Measurements from ENCODE around the gene SH2D4B. TPM values are rescaled to one million over a fixed set of nuclear protein-coding genes. Genes with fewer than 3 reads are reported as not detected.

The SH2D4B gene
- total RNA-seq, result under 1 TPM in 1 of 2 donors, not detected in 1; 0.10 TPM
- long read RNA-seq, donor 1, result 0 reads
- long read RNA-seq, donor 2, result 0 reads

DNA sequence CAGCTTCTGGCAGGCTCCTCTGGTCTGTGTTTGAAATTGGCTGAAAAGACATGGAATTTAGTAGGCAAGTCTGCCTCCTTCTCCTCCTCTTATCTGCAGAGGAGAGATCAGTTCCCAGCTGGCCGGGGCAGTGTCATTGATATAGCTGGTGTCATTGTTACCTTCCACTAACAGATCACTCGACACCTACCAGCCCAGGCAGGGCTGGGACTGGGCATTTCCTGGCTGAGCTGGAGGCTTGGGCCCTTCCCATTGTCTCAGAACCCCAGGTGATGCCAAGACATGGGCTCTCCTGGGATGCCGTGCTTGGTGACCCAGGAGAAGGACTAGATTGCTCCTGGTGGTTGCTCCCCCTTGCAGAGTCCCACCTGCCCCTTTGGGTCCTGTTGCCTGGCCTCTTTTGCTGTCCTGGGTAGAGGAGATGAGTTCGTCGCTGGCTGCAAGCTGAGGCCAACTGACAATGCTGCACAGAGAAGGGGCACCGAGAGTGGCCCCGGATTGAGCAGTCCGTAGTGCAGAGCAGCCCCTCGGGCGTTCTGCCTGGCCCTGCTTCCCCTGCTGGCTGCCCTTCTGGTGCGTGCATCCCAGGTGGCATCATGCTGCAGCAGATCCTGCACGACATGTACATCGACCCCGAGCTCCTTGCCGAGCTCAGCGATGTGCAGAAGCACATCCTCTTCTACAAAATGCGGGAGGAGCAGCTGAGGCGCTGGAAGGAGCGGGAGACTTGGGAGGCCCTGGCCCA lies at the start of gene SH2D4B:
TSS of gene SH2D4B (plus strand) at position 167 of the 745 bp plus-strand sequence. CDS start at position 597, 430 bp downstream.
- intact Hi-C loops (cut with DNase I), result loop anchor here in 1 of 2 donors (10.0 kb wide), 1 partner anchor 333 kb away; the partner anchor contains the start of gene ANXA11
- DNase-seq (ENCODE audit: low spot score), result peak; percentile 74

DNA sequence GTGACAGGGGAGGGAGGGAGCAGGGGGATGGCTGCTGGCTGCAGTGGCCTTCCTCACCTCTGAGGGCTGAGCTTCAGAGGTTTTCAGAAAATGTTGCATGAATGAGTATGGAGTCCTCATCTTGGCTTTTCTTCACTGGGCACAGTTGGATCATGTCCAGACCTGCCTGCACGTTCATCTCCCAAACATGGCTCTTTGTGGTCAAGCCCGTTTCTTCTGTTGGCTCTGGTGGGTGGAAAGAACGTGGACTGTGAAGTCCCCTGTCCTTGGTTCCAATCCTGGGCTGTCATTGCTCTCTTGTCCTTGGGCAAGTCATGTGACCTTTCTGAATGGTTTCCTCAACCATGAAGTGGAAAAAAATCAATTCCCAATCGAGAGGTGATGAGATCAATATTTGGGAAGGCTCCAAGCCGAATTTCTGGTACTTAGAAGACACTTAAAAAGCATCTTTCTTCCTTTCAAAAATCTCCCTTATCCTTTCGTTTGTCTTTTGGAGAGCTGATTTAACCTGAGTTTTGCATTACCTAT lies 49.1 kb upstream of the SH2D4B start:
- DNase-seq (ENCODE audit: low spot score), result no peak

DNA sequence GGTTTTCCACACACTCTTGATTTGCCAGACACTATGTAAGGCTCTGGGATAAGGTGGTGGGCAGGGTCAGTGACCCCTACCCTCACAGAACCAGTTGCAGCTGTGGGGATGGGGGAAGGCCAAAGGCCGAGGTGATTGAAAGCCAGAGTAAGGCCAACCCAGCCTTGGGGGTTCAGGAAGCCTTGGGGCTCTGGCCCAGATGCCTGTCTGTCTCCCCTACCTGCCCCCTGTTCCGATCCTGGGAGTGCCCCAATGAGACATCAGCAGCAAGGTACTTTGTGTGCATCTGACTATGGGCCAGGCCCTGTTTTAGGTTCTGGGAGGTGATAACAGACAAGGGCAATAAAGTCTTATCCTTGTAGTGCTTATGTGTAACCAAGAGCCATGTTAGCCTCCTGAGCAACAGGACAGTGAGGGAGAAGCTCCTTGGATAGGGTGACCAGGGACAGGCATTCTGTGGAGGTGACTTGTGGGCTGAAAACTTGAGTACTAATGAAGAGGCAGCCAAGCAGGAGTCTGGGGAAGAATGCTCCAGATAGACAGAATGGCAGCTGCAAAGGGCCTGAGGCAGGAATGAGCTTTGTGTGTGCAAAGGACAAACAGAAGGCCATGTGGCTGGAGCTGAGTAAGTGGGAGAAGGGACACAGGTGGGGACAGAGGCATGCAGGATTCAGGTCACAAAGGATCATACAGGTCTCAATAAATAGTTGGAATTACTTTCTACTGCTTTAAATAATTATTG lies 48.2 kb upstream of the SH2D4B start:
- DNase-seq (ENCODE audit: low spot score), result no peak

More for the DNA sequence above, 49.1 kb upstream of the SH2D4B start:
- intact Hi-C loops (cut with DNase I), result no loop called here

DNA sequence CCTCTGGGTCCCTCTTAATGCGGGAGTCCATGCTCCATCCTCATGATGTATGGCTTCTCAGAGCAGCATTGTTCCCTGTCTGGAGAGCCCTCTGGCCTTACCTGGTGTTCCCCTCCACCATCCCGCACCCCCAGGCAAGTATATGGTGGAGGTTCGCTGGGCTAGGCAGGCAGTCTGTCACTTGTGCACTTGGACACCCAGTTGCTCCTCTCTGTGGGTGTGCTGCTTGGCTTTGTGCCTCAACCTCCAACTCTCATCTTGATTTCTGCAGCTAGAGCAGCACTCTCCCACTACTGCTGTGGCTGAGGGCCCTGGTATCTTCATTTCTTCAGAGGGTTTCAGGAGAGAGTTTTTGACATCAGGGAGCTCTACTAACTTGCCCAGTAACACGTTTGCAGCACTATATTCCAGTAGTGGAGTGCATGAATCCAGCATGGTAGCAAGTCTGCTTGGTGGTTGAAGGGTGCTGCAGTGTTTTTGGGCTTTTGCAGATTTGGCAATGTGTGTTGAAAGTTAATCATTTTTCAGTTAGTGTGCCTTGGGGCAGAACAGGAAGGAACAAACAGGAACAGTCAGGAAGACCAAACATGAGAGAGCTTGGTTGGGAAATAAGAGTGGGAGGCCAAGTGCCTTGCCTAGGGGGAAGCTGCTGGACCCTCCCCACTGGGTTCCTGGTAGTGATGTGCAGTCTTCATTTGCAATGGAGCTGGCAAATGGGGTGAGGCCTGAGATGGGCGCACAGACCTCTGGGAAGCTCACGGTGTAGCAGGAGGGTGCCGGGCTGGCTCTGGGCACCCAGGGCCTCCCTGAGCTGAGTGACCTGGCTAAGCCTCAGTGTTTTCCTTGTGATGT lies 46.2 kb upstream of the SH2D4B start:
- DNase-seq (ENCODE audit: low spot score), result no peak
- intact Hi-C loops (cut with DNase I), result no loop called here

More for the DNA sequence above, 48.2 kb upstream of the SH2D4B start:
- intact Hi-C loops (cut with DNase I), result no loop called here

DNA sequence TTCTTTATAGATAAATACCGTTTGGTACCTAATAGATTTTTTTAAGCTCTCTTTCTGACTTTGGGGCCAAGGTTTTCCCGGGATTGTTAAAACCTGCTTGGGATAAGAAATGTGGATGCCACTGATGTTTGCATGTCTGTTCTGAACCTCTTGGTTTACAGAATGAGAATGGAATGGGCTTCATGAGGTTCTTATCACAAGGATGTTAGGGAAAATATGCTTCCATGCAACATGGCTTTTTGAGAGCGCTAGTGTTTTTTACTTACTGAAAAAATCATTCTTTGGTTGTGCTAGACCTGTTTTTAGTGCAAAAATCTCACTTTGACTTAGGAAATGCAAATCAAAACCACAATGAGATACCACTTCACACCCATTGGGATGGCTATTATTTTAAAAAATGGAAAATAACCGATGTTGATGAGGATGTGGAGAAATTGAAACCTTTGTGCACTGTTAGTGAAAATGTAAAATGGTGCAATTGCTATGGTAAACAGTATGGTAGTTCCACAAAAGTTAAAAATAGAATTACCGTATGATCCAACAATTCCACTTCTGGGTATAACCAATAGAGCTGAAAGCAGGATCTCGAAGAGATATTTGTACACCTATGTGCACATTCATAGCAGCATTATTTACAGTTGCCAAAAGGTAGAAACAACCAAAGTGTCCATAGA lies 44.7 kb upstream of the SH2D4B start:
- DNase-seq (ENCODE audit: low spot score), result no peak
- intact Hi-C loops (cut with DNase I), result no loop called here

DNA sequence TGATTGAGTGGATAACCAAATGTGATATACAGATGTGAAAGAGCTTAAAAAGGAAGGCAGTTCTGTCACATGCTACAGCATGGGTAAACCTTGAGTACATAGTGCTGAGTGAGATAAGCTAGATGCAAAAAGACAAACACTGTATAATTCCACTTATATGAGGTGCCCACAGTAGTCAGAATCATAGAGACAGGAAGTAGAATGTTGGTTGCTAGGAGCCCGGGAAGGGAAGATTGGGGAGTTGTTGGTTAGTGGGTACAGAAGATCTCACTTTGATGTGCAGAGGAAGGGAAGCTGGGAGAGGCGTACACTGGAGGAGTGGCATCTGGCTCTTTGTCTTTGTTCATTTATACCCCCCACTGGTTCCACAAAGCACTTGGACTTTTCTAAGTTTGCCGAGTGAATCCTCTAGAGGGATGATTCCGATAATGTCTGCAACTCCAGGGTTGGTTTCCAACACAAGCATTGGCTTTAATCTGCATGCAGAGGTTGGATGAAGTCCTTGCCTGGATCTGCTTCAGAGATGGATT lies 44.1 kb upstream of the SH2D4B start:
- intact Hi-C loops (cut with DNase I), result no loop called here
- DNase-seq (ENCODE audit: low spot score), result no peak

DNA sequence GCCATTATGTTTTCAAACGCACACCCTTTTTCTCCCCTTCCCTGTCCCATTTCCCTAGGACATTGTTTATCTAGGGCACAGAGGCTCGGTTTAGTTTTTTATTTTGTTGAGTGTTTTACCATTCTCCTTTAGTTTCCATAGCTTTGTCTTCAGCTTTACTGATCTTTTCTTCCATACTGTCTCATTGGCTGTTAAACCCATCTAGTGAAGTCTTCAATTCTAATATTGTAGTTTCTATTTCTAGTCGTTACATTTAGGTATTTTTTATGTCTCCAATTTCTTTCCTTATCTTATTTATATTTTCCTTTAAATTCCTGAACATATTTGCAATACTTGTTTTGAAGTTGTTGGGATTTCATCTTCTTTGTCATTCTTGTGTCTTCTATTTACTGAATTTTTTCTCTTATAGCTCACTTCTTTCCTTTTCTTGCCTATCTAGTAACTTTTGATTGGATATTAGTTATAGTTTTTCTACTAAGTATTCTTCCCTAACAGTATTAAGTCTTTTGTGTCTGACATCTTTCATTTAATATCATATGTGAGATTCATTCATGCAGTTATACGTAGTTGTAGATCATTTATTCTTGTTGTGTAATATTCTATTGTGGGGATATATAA lies 41.0 kb upstream of the SH2D4B start:
- intact Hi-C loops (cut with DNase I), result no loop called here
- DNase-seq (ENCODE audit: low spot score), result no peak

DNA sequence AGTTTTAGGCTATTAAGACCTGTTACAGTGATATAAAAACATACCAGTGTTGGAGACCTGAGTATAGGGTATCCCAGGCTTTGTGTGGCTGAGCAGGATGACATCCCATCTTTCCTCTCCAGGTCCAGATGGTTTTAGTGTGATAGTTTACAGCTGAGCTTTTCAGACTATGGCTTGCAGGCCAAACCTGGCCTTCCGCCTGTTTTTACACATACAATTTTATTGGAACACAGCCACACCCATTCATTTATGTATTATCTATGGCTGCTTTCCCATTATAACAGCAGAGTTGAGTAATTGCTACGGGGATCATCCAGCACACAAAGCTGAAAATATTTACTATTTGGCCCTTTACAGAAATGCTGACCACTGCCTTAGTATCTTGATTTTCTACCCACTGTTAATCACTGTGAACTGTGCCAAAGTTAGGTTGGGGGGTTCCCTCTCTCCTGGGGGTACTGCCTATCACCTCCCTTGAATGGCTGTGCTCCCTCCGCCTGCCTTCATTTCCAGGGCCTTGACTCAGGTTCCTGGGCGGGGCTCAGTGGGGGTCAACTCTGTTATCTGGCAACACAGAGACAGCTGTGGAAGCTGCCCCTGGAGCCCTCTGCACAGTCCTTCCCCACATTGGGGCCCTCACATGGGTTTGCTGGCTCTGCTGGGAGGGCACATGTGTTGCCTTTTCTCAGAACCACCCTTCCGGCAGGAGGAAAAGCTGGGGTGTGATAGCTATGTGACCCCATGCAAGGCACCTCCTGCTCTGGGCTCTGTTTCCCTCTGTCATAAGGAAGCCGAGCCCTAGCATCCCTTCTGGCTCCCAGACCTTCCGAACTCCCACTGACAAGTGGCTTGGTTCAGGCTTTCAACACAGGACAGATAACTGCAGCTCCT lies 40.3 kb upstream of the SH2D4B start:
- intact Hi-C loops (cut with DNase I), result loop anchor here in 1 of 2 donors (2.0 kb wide), 1 partner anchor 43 kb away; the partner anchor contains the start of gene TSPAN14
- DNase-seq (ENCODE audit: low spot score), result peak; percentile 90

DNA sequence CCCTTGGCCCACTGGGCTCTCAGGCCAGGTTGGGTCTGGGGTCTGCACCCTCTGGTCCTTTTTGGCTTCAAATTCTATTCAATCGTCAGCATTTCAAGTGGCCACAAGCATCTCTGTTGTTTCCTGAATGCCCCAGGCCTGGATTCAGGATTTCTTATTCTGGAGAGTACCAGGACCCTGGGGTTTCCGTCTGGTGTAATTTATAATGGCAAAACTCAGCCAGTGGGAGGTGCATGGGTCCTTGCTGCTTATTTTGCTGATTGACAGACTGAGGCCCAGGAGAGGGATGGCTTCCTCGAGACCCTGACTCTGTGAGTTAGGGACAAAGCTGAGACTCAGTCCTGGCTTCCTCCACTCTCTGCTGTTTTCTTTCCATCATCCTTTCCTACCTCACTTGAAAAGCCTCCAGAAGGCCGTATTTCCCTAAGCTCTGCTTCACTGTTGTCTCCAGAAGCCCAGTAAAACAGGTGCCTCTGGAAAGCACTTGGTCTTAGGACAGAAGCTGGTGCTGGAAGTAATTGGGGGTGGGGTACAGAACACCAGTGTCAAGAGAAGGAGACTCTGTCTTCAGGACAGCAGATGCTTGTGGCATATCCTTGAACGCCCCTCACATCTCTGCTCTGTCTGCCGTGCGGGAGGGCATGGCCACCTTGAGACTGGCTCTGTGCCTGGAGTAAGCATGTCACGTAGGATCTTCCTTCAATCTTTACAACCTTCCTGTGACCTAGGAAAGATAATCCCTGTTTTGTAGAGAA lies 39.4 kb upstream of the SH2D4B start:
- intact Hi-C loops (cut with DNase I), result loop anchor here in 1 of 2 donors (2.0 kb wide), 1 partner anchor 43 kb away; the partner anchor contains the start of gene TSPAN14

DNA sequence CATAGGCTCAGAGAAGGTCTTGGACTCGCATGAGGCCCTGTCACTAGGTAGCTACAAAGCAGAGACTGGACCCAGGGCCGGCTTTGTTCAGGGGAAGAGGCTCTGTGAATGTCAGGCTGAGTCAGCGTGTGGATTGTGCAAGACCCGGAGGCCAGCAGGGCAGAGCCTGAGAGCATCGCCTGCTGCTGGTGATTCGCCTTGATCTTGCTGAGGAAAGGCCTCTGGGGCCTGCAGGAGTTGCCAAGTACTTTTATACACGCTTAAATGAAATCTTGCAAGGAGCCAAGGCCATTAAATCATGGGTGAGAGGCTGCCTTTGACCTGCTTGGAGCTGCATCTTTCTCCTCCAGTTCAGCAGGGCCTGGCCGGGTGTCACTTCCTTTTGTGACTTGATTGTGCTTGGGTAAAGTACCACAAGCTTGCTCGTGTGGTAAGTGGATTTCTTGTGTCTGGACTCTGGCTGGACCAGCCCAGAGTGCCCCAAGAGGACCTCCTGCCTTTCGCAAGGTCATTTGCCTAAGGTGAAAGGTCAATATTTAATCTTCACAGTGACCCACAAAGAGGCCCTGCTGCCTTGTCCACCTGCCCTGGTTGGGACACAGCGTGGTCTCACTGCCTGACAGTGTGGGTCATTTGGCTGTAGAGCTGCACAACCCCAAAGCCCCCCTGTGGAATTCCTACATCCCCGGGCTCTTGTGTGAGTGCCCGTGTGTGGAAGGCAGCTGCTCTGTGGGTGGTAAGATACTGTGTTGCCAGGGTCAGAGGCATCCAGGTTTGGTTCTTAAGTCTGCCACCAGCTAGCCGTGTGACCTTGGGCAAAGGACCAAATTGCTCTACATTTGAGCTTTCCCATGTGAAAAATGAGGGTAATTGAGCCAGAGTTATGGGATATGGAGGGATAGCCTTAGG lies 38.6 kb upstream of the SH2D4B start:
- peak; percentile 98 for DNase-seq (ENCODE audit: low spot score)
- intact Hi-C loops (cut with DNase I), result loop anchor here in 1 of 2 donors (2.0 kb wide), 1 partner anchor 44 kb away; the partner anchor contains the start of gene TSPAN14

More for the DNA sequence above, 39.4 kb upstream of the SH2D4B start:
- DNase-seq (ENCODE audit: low spot score), result no peak

DNA sequence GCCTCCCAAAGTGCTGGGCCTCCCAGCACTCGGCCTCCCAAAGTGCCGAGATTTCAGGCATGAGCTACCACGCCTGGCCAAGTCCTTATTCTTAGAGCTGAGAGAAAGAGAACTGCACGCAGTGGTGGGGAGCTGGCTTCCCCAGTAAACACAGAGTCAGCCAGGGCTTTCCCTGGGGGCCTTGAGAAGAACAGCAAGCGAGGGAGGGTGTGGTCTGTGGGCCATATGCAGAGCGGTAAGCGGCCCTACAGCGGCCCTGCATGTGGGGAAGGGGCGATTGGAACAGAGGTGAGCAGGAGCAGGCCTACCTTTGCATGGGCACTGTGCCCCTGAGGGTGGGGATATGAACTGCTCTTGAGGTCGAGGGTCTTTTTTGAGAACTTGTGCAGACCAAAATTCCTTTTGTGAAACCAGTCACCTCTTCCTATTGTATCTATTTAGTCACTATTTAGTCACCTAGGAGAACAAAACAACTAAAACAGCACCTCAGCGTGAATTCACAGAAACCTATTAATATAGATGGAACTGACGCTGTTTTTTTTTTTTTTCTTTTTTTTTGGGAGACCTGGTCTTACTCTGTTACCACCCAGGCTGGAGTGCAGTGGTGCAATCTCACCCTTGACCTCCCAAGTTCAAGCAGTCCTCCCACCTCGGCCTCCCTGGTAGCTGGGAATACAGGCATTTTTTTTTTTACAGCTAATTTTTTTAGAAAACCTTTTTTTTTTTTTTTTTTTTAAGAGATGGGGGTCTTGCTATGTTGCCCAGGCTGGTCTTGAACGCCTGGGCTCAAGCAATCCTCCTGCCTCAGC lies 36.9 kb upstream of the SH2D4B start:
- intact Hi-C loops (cut with DNase I), result loop anchor here in 1 of 2 donors (5.0 kb wide), 1 partner anchor 43 kb away; no protein-coding TSS in a partner anchor
- no peak for DNase-seq (ENCODE audit: low spot score)

DNA sequence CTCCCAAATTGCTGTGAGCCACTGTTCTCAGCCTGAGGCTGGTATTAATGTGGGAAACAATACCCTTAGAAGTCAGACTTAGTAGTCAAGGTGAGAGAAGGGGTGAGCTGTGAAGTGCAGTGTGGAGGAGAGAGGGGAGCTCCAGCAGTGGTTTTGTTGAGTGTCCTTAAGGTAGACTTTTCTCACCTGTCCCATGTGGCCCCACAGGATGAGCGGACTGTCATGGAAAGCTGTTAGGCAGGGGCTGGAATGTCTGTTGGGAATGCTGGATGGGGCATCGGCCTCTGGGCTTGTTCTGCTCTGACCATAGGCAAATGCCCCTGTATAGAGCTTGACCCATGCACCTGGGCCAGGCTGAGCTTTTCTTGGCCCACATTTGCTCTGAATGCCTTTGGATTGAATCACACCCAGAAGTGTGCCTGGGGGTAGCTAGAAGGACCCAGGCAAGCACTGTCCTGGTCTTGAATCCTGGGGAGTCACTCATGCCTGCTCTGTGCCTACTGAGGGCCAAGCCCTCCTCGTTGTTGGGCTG lies 36.3 kb upstream of the SH2D4B start:
- intact Hi-C loops (cut with DNase I), result loop anchor here in 1 of 2 donors (5.0 kb wide), 1 partner anchor 44 kb away; no protein-coding TSS in a partner anchor
- DNase-seq (ENCODE audit: low spot score), result no peak

DNA sequence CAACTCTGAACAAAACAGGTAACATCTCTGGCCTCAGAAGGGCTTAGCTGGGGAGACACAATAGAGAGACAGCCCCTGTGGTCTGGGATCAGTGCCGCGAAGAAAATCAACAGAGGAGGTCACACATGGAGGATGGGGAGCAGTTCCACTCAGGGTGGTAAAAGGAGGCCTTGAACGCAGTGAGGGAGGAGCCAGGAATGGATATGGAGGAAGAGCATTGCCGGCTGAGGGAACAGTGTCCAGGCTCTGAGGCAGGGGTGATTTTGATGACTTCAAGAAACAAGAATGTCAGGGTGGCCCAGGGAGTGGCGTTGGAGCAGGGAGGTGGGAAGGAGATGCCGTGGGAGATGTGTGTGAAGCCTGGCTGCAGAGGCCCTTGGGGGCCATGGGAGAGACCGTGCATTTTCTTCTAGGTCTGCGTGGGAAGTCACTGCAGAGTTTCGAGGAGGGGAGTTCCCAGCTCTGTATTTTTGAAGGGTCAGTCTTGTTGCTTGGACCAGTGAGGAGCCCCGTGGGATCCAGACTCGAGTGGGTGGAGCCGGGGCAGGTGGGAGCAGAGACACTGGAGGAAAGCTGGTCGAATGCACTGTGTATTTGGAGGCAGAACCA lies 35.7 kb upstream of the SH2D4B start:
- intact Hi-C loops (cut with DNase I), result loop anchor here in 1 of 2 donors (5.0 kb wide), 1 partner anchor 45 kb away; no protein-coding TSS in a partner anchor
- no peak for DNase-seq (ENCODE audit: low spot score)
